ENCODE data around the gene CCL2.
A peak's percentile ranks its signal among the peaks of the same experiment; 100 is the strongest.

The CCL2 gene

DNA sequence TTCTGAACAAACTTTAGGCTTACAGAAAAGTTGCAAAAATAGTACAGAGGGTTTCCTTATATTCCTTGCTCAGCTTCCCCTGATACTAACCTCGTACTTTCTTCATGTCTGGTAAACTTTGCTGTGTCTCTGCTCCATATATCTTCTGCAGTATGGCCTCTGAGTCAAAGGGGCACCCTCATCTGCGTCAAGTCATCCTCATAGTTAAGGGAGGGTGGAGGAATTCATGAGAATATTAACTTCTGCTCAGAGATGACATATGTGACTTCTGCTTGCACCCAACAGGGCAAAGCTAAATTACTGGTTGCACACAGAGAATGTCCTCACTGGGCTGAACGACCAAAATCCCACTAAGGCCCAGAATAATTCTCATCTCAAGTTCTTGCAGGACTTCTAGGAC, 10.6 kb downstream of the CCL2 start:
- no peak for DNase-seq (ENCODE audit: low spot score)

DNA sequence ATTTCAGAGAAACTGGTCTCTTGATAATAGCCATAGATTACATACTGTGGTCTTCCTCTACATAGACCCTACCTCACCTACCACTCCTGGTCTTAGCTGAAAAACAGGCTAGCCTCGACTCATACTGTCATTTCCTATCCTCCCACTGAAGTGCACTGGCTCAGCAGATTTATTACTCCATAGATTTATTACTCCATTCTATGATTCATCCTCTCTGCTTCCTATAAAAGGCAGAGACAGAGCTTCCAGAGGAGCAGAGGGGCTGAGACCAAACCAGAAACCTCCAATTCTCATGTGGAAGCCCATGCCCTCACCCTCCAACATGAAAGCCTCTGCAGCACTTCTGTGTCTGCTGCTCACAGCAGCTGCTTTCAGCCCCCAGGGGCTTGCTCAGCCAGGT, 14.9 kb downstream of the CCL2 start, which contains the start of gene CCL7:
TSS of gene CCL7 (plus strand) at position 253 of the 400 bp plus-strand sequence. CDS start at position 323, 70 bp downstream.
- DNase-seq (ENCODE audit: low spot score), result no peak

DNA sequence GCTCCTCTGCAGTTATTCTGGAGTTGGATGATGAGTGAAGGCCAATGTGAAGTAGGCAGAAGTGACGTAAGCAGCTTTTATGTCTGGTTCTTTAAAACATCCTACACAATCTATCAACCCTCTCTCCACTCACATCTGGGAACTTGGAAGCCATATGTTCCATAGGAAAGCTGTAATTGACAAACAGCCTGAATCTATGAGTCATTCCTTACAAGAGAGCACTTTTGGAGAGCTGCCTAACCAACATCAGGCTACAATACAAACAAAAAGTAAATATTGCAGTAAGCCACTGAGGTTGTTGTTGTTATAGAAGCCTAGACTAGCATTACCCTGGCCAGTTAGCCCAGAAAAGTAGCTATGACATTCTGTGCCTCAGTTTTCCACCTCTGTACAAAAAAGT, 20.8 kb downstream of the CCL2 start:
- no peak for DNase-seq (ENCODE audit: low spot score)

DNA sequence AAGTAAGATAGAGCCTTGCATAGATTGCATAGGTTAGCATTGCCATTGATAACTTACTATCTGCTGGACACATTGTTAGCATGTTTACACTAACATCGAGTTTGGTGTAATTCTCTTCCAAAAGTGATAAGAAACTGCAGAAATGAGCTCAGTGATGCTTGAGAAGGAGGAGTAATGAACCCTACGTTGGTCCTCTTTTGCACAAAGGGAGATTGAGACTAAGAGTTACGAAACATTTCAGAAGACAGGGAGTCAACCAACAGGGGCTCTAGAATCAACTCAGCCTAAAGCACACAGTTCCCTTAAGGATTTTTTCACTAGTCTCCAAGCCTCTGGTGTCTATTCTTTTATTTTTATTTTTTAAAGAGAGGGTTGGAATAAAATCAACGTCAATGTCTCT, 21.7 kb downstream of the CCL2 start:
- no peak for DNase-seq (ENCODE audit: low spot score)

DNA sequence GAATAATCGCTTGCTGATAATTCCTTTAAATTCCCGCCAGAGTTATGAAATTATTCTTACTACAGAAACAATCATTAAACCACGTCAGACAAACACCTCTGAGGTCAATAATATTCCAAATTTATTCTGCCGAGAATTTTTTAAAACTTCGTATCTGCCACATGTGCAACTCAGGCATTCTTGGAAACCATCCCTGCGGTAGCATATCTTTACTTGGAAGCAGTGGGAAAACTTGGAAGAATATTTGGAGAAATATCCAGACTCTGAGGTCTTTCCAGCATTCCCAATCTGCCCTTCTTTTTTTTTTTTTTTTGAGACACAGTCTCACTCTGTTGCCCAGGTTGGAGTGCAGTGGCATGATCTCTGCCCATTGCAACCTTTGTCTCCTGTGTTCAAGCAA, 28.5 kb downstream of the CCL2 start:
- DNase-seq (ENCODE audit: low spot score), result no peak

DNA sequence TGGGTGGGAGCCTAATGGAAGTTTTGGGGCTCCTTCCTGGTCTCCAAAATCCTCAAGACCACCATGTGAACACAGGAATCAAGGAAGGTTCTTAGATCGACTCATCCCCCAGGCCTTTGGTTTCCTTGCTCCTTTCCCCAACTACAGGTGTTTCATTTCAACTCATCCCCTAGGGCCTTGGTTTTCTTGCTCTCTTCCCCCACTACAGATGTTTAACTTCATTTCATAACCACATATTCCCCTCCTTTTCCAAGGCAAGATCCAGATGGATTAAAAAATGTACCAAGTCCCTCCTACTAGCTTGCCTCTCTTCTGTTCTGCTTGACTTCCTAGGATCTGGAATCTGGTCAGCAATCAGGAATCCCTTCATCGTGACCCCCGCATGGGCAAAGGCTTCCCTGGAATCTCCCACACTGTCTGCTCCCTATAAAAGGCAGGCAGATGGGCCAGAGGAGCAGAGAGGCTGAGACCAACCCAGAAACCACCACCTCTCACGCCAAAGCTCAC, 30.3 kb downstream of the CCL2 start, which contains the start of gene CCL11:
TSS of gene CCL11 (plus strand) at position 457 of the 507 bp plus-strand sequence. CDS start 67 bp downstream, outside the sequence.
- DNase-seq (ENCODE audit: low spot score), result no peak

DNA sequence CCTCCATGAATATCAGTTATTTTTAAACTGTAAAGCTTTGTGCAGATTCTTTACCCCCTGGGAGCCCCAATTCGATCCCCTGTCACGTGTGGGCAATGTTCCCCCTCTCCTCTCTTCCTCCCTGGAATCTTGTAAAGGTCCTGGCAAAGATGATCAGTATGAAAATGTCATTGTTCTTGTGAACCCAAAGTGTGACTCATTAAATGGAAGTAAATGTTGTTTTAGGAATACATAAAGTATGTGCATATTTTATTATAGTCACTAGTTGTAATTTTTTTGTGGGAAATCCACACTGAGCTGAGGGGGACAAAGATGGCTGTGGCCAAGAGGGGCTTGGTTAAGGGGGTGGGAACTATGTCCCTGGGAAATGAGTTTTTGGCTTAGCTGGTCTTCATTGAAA, 32.8 kb downstream of the CCL2 start:
- no peak for DNase-seq (ENCODE audit: low spot score)

DNA sequence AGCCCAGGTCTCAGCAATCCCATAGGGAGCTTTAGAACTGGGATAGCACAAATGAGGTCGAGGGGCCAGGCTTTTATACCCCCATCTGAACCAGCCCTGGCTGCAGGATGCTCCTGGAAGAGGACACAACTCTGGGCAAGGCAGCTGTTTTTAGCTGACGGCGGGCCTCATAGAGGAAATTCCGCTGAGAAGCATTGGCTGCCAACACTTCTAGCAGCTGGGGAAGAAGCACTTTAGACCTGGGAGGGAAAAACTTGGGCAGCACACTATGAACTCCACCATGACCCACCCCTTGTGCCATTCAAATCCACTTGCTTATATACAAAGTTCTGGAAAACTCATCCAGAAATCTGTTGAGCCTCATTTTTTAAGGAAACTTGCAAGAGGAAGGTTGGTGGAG, 35.5 kb downstream of the CCL2 start:
- no peak for DNase-seq (ENCODE audit: low spot score)

DNA sequence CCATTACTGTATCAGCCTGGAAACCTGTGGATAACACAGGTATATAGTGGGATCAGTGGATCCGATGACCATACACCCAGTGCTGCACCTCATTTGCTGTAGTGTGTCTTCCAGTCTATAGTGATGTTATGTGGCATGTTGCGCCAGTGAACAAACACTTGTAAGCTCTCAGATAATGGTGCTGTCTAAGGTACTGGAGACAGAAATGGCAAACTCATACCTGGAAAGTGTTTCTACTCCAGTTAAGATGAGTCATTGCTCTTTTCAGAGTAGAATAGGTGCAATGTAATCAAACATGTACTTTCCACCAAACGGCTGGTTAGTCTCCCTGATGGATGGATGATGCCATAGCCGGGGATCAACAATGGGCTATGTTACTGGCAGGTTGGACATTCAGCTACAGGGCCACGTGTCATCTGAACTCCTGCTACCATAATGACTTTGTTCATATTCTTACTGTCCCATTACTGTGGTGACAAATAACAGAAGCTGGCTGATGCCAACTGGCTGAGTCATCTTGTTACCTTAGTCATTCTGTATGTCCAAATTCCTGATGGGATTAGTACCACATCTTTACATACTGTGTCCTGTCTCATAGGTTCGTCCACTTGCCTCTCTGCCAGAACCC, 36.8 kb downstream of the CCL2 start:
- DNase-seq (ENCODE audit: low spot score), result no peak

DNA sequence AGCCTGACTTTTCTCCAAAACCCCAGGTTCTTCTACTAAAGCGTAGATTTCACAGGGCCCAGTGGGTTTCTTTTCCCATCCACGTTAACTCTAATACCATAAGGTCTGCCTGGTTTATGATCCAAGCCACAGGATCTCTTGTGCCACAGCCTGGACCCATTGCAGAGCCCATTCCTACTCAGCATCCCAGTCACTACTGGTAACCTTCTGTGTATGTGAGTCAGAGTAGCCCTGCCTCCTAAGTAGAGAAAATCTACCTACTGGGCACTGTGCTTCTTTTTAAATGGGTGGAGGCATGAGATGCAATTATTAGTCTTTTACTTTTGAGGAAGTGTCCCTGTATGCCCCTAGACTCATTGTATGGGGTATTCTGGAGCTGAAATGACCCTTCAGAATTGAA, 43.9 kb downstream of the CCL2 start:
- DNase-seq (ENCODE audit: low spot score), result no peak

DNA sequence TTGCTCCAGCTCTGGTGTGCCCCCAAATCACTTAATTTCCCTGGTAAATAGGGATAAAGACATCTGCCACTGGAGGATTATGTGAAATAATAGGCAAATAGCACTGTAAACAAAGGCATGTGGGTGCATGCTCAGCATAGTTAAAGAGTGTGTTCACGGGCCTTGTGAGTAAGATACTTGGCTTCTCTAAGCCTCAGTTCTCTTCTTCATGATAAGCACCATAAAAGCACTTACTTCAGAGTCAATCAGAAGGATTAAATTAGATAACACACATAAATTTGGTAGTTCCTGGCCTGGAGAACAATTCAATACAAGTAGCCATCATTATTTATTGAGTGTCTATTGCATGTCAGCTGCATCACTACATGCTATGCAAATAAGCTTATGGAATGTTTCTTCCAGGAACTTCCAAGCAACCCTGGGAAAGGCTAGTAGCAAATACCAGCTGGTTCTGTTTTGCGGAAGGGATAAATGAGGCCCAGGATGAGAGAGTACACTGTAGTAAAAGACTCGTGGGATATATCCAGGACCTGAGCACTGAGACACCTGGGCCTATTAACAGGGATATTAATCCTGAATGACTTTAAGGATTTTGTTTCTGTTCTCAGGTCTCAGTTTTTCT, 45.0 kb downstream of the CCL2 start:
- no peak for DNase-seq (ENCODE audit: low spot score)

DNA sequence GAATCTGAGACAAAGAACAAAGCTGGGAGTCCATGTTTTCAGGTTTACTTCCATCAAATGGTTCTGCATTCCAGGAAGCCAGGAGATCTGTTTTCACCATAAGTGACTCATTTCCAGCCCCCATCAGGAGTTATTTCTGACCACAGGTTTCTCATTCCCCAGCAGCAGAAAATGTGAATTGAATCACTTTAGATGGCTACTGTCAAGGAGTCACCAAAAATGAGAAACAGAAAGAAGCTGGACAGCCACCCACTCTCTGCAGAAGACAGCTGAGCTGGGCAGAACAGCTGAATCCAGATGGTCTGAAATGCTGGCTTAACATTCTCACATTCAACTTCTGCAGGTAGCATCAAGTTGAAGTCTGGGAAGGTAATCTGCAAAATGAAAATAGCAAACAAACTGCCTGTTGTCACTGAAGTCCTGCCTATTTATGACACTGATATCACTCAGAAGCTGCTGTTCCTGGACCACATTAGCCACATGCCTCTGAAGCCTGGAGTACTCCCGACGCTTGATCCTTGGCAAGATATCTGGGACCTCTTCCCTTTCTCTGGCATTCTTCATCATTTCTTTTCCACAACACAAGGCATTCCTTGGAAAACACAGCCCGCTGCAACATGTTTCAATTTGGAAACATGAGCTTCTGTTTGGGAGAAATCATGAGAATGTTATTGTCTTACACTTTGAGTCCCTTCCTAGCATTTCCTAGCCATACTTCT, 45.7 kb downstream of the CCL2 start:
- no peak for DNase-seq (ENCODE audit: low spot score)

DNA sequence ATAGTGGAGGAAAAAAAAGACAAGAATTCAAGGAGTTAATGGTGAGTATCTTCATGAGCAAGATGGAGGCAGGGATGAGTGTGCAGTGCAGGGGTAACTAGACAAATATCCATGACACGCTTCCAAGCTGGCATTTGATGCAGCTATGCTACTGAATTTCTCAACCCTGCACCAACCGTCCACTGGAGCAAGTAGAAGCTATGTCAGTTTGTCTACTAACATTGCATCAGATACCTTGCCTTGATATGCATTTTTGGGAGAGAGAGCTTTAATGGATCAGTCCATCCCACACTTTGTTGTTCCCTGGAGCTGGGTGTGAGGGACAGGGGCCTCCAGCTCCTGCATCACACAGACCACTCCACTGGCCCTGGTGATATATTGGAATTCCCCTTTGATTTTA, 46.9 kb downstream of the CCL2 start:
- no peak for DNase-seq (ENCODE audit: low spot score)

DNA sequence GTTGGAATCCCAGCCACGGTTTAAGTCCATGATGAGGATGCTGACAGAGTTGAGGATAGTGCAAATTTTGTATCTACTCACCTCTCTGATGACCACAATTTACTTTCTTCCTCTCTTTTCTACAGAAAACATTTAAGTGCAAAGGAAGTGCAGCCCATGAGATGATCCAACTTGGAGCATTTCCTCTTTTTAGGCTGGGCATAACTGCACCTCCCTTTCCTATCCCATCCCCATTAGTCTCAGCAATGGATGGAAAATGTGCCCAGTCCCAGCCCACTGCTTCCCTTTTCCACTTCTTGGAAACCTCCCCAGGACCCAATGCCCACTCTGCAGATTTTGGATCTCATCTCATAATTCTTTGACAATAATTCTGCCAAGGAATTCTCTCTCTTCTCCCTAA, 47.6 kb downstream of the CCL2 start:
- no peak for DNase-seq (ENCODE audit: low spot score)

DNA sequence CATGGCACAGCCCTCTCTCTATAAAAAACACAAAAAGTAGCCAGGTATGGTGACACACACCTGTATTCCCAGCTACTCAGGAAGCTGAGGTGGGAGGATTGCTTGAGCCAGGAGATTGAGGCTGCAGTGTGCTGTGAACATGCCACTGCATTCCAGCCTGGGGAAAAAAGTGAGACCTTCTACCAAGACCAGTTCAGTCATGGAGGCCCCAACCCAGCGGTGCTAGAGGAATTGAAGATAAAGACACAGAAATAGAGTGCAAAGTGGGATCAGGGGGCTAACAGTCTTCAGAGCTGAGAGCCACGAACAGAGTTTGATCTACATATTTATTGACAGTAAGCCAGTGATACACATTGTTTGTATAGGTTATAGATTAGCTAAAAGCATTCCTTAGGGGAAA, 48.5 kb downstream of the CCL2 start:
- no peak for DNase-seq (ENCODE audit: low spot score)

DNA sequence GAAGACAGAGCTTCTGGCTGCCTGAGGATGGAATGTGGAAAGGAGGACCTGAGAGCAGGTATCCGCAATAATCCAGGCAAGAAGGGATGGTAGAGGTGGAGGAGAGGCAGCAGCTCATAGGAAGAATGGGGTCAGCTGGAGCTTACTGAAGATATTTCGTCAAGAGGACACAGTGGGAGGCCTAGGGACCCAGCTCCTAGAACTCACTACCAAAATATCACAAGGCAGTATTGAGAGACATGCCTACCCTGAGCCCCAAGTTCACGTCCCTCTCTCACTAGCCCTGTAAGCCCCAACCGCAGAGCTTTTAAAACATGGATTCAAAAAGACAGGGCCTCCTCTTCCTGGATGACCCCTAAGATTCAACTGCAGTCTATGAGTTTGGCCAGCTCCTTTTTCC, 50.0 kb downstream of the CCL2 start:
- no peak for DNase-seq (ENCODE audit: low spot score)

DNA sequence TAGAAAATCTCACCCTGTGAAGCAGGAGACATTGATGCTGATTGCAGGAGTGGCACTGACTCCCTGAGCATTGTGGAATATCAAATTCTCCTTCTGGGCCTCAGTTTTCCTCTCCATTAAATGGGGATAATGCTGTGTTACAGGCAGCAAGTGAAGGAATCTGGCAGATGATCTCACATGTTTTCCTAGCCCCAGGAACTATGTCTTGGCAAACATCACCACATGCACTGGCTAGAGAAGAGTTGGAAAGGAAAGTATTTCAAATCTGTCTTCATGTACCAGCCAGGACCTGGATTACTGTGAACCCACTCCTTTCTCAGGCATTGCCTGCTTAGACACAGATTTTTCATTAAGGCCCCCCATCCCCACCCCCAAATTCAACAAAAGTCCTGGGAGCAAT, 50.5 kb downstream of the CCL2 start:
- no peak for DNase-seq (ENCODE audit: low spot score)

DNA sequence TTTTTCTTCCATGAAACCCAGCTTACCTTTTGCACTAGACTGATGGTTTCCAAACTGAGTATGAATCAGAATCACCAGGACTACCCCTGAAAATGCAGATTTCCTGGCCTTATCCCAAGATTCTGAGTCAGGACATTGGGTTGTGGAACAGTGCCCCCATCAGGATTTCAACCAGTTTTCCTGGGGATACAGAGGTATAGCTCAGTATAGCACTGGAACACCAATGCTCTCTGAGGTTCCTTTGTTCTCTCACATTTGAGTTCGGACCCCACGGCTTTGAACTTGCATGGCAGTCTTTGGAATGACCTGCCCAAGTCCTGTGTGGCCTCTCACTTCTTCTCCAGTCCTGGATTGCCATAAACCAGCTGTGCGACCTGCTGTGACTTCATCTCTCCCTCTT, 51.4 kb downstream of the CCL2 start:
- peak; percentile 72 for DNase-seq (ENCODE audit: low spot score)

Data from COLO829 (cell line).